WTC11 (cell line): Measurements from ENCODE around the gene CASP2. TPM values are rescaled to one million over a fixed set of nuclear protein-coding genes. Genes with fewer than 3 reads are reported as not detected.

ENCODE experiments used
- ATAC-seq: fragments of 200-7000 bp; cut with Tn5 transposase; 2 replicates; pipeline ENCODE4 v1.10.0; 2021; ENCODE audit warnings: mild to moderate bottlenecking, moderate library complexity
- CTCF ChIA-PET: fragments of 300-600 bp; sonication (Branson Sonifier 250); formaldehyde crosslinking; loops from one replicate; lab custom pipeline; 2021; ENCODE audit warnings: antibody characterized with exemption; lab: Charles Lee
- POLR2A ChIA-PET: fragments of 350-600 bp; sonication (Branson Sonifier 250); formaldehyde crosslinking; loops from one replicate; lab custom pipeline; 2021; ENCODE audit warnings: antibody characterized with exemption; lab: Charles Lee
- DNase-seq: peaks from one replicate; pipeline ENCODE4 v3.0.0; 2021; ENCODE audit warnings: low spot score
- H3K27ac Mint-ChIP-seq: 2 replicates; pipeline ENCODE4 v1.8.0; 2021; ENCODE audit warnings: mixed read lengths
- H3K27me3 Mint-ChIP-seq: 2 replicates; pipeline ENCODE4 v1.8.0; 2021; ENCODE audit warnings: low read depth, mild to moderate bottlenecking, moderate library complexity, mixed read lengths
- H3K36me3 Mint-ChIP-seq: 2 replicates; pipeline ENCODE4 v1.8.0; 2021; ENCODE audit warnings: mixed read lengths
- H3K4me1 Mint-ChIP-seq: 2 replicates; pipeline ENCODE4 v1.8.0; 2022; ENCODE audit warnings: mixed read lengths
- H3K4me3 Mint-ChIP-seq: 2 replicates; pipeline ENCODE4 v1.8.0; 2021; ENCODE audit warnings: mild to moderate bottlenecking, moderate library complexity, mixed read lengths
- H3K9me3 Mint-ChIP-seq: 2 replicates; pipeline ENCODE4 v1.8.0; 2021; ENCODE audit warnings: mixed read lengths
- ARID4B ChIP-seq: sonication (generic); formaldehyde crosslinking; IDR thresholded peaks from 2 replicates; pipeline ENCODE4 v1.8.0; 2023; ENCODE audit warnings: missing genetic modification reagents, mild to moderate bottlenecking, borderline replicate concordance
- CDX4 ChIP-seq: fragments of 250-450 bp; sonication (Bioruptor Pico); IDR thresholded peaks from 2 replicates; pipeline ENCODE4 v1.9.0; 2021; ENCODE audit warnings: moderate library complexity, mild to moderate bottlenecking, inconsistent platforms, borderline replicate concordance
- CREM ChIP-seq: sonication (generic); formaldehyde crosslinking; IDR thresholded peaks from 2 replicates; pipeline ENCODE4 v1.8.1; 2022; ENCODE audit warnings: mild to moderate bottlenecking, missing genetic modification reagents, moderate library complexity
- E2F5 ChIP-seq: sonication (generic); formaldehyde crosslinking; IDR thresholded peaks from 2 replicates; pipeline ENCODE4 v1.8.1; 2022; ENCODE audit warnings: mild to moderate bottlenecking, moderate library complexity, missing genetic modification reagents
- ESRRA ChIP-seq: sonication (generic); formaldehyde crosslinking; IDR thresholded peaks from 2 replicates; pipeline ENCODE4 v1.8.1; 2022; ENCODE audit warnings: mild to moderate bottlenecking, missing genetic modification reagents, borderline replicate concordance
- ETV6 ChIP-seq: sonication (generic); formaldehyde crosslinking; IDR thresholded peaks from 2 replicates; pipeline ENCODE4 v1.8.1; 2022; ENCODE audit warnings: mild to moderate bottlenecking, missing genetic modification reagents
- FOXP4 ChIP-seq: sonication (generic); formaldehyde crosslinking; IDR thresholded peaks from 2 replicates; pipeline ENCODE4 v1.8.0; 2022; ENCODE audit warnings: mild to moderate bottlenecking, missing genetic modification reagents
- IRF1 ChIP-seq: sonication (generic); formaldehyde crosslinking; IDR thresholded peaks from 2 replicates; pipeline ENCODE4 v1.8.0; 2023; ENCODE audit warnings: missing genetic modification reagents
- MAX ChIP-seq: sonication (generic); formaldehyde crosslinking; IDR thresholded peaks from 2 replicates; pipeline ENCODE4 v1.8.0; 2022; ENCODE audit warnings: mild to moderate bottlenecking, missing genetic modification reagents
- MYBL2 ChIP-seq: sonication (generic); formaldehyde crosslinking; IDR thresholded peaks from 2 replicates; pipeline ENCODE4 v1.8.1; 2023; ENCODE audit warnings: mild to moderate bottlenecking, moderate library complexity, missing genetic modification reagents
- NR3C1 ChIP-seq: sonication (generic); formaldehyde crosslinking; conservative IDR thresholded peaks from 2 replicates; pipeline ENCODE4 v1.8.1; 2023; ENCODE audit warnings: low read depth, mild to moderate bottlenecking, missing genetic modification reagents
- SP1 ChIP-seq: sonication (generic); formaldehyde crosslinking; conservative IDR thresholded peaks from 2 replicates; pipeline ENCODE4 v1.8.1; 2022; ENCODE audit warnings: missing genetic modification reagents
- TP53 ChIP-seq: sonication (generic); formaldehyde crosslinking; IDR thresholded peaks from 2 replicates; pipeline ENCODE4 v1.8.1; 2023; ENCODE audit warnings: mild to moderate bottlenecking, missing genetic modification reagents
- ZMAT4 ChIP-seq: fragments of 250-450 bp; sonication (Bioruptor Pico); IDR thresholded peaks from 2 replicates; pipeline ENCODE4 v1.9.0; 2021; ENCODE audit warnings: mild to moderate bottlenecking
- ZNF425 ChIP-seq: fragments of 250-450 bp; sonication (Bioruptor Pico); conservative IDR thresholded peaks from 2 replicates; pipeline ENCODE4 v1.9.0; 2021; ENCODE audit warnings: mild to moderate bottlenecking
- total RNA-seq: library from RNA; stranded (reverse); gene quantifications from 3 replicates; pipeline ENCODE4 v1.2.3, GENCODE V29; 2021

CASP2 gene
- total RNA-seq, 1 experiment from 2014 or later: 35.4 TPM

GRCh38 chr7:143243111-143243510 lies 45.0 kb upstream of the CASP2 start (continued):
- TF ChIP-seq CDX4 (CRISPR knock-in tag) (no peak), NR3C1 (CRISPR knock-in tag) (no peak), ZMAT4 (CRISPR knock-in tag) (no peak), ESRRA (CRISPR knock-in tag) (no peak)
- TF ChIP-seq, all 79 proteins: peak for 0

- no peak overlapping the region for H3K27ac Mint-ChIP-seq
- no peak overlapping the region for H3K4me3 Mint-ChIP-seq
- no peak for DNase-seq
- H3K36me3 Mint-ChIP-seq: no peaks in the 10 kb centered on the region
- ATAC-seq: no peak
- CTCF ChIA-PET: interaction anchor here (0.7 to 1.6 kb wide), 3 partner anchors 28 to 93 kb away, joined by 3 to 4 read pairs (median 4); no protein-coding TSS in a partner anchor
- peaks cover 18% of the 10 kb centered on the region for H3K27me3 Mint-ChIP-seq
- no peaks in the 10 kb centered on the region for H3K4me1 Mint-ChIP-seq
- TF ChIP-seq CREM (CRISPR knock-in tag) (no peak), MAX (no peak), ZNF425 (CRISPR knock-in tag) (no peak), TP53 (CRISPR knock-in tag) (no peak), MYBL2 (CRISPR knock-in tag) (no peak), FOXP4 (CRISPR knock-in tag) (no peak), IRF1 (CRISPR knock-in tag) (no peak), E2F5 (CRISPR knock-in tag) (no peak), ARID4B (CRISPR knock-in tag) (no peak), SP1 (no peak), ETV6 (CRISPR knock-in tag) (no peak)
- H3K9me3 Mint-ChIP-seq: no peaks in the 10 kb centered on the region
- POLR2A ChIA-PET: interaction anchor here (0.6 kb wide), 1 partner anchor 45 kb away, joined by 6 read pairs; no protein-coding TSS in a partner anchor
Observed at GRCh38 chr7:143243614-143244013, 44.5 kb upstream of the CASP2 start.
